Muscle layer of colon (tissue), 2 donors: ENCODE results near the gene C14orf132.

Experiments
- H3K27ac ChIP-seq: one replicate; pipeline ENCODE4 v1.7.0; 2013; ENCODE audit warnings: low read depth, mild to moderate bottlenecking, low read length, moderate library complexity
- H3K27me3 ChIP-seq, 2 donors: one replicate each; pipeline ENCODE4 v1.7.0; 2013; ENCODE audit warnings: low read length in 2 of 2, mild to moderate bottlenecking in 2 of 2; ENCODE audit not compliant: insufficient read depth in 2 of 2, control insufficient read depth in 1 of 2
- H3K36me3 ChIP-seq: one replicate; pipeline ENCODE4 v1.7.0; 2013; ENCODE audit warnings: mild to moderate bottlenecking, low read length; ENCODE audit not compliant: insufficient read depth
- H3K4me1 ChIP-seq: one replicate; pipeline ENCODE4 v1.7.0; 2013; ENCODE audit warnings: mild to moderate bottlenecking, low read length; ENCODE audit not compliant: insufficient read depth
- H3K4me3 ChIP-seq, 2 donors: one replicate each; pipeline ENCODE4 v1.7.0; 2013; ENCODE audit warnings: low read length in 2 of 2, low read depth in 1 of 2, mild to moderate bottlenecking in 1 of 2, moderate library complexity in 1 of 2
- H3K9ac ChIP-seq: one replicate; pipeline ENCODE4 v1.7.0; 2013; ENCODE audit warnings: low read length
- H3K9me3 ChIP-seq: one replicate; pipeline ENCODE4 v1.7.0; 2013; ENCODE audit warnings: mild to moderate bottlenecking, low read length
- donor health status: abdominal sarcoma.
- donor health status: Adenocarcinoma of cecum.

C14orf132 gene

DNA sequence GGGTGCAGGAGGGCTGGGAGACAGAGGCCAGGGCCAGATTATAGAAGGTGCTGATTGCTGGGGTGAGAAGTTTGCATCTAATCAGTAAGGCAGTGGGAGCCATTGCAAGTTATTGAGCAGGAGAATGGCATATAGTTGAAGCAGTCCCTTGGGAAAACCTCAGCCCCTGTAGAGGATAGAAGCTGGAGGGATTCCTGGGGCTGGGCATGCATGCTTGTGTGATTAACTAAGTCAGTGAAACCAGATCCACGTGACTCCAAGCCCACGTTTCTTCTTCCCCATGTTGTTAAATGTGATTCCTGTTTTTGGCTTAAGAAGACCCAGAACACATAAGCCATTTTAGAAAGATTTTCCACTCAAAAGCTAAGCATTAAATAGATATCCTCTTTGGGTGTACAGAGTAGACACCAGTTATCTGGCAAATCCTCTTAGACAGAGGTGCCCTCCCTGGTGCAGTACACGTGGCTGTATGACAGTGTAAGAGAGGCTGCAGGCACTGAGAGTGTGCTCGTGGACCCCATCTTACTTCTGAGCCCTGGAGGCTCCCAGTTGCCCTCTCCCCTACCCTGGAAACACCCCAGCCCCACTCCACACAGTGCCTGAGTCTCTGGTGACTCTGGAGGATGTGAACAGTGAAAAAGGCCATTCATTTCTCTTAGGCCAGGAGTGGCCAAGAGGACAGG is 3.2 kb downstream of the C14orf132 start:
- H3K27me3 ChIP-seq, result peaks cover 0 to 5% of the 10 kb centered on the region in 2 donors
- H3K9me3 ChIP-seq, result no peaks in the 10 kb centered on the region
- H3K9ac ChIP-seq, result no peak overlapping the region
- peaks cover 28% of the 10 kb centered on the region for H3K4me1 ChIP-seq
- no peaks in the 10 kb centered on the region for H3K36me3 ChIP-seq
- no peak overlapping the region for H3K4me3 ChIP-seq
- no peak overlapping the region for H3K27ac ChIP-seq

DNA sequence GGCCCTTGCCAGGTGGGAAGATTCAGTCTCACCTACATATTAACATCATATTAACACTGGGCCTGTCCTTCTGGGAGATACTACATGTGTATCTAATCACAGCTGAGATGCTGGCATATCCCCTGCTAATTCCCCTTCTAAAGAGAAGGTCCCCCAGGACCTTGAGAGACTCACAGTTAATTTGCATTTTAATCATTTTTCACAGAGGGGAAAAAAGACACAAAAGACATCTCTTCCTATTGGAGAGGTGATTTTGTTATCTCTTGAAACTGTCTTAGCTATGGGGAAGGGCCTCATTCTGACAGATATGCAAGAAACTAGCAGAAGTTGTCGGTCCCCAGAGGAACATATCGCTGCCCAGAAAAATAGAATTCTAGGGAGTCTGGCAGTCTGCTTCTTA is 7.5 kb downstream of the C14orf132 start:
- H3K9me3 ChIP-seq, result no peaks in the 10 kb centered on the region

DNA sequence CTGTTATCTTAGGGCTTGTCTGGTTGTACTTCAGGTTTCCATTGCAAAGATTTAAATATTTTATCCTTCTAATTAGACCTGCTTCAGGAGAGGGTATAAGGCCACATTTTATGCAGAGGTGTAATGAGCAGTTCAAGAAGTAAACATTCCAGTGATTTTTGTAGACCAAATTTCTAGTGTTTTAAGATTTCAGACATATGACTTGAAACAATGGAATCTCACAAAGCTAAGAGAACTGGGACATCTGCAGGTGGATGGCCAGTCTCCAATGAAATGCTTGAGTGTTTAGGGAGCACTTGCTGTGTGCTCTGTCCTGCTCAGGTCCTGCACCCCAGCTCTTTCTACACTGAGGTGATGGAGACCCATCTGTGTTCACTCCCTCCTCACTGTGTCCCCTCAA is 7.9 kb downstream of the C14orf132 start:
- Histone ChIP-seq H3K27ac (no peak overlapping the region), H3K9me3 (no peaks in the 10 kb centered on the region)

More for the DNA sequence above, 7.5 kb downstream of the C14orf132 start:
- Histone ChIP-seq H3K36me3 (no peaks in the 10 kb centered on the region), H3K4me1 (peaks cover 22% of the 10 kb centered on the region), H3K4me3 (no peak overlapping the region), H3K9ac (no peak overlapping the region), H3K27ac (no peak overlapping the region), H3K27me3 (no peaks in the 10 kb centered on the region)

DNA sequence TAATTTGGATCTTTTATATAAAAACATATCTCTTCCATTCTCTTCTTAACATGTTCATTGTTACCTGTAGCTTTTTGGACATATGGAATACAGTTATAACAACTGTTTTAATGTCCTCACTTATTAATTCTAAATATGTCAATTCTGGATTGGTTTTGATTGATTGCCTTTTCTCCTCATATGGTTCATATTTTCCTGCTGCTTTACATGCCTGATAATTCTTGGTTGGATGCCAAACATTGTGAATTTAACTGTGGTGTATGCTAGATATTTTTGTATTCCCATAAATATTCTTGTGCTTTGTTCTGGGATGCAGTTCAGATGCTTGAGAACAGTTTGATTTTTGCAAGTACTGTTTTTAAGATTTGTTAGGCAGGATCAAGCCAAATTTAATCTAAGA is 10.8 kb downstream of the C14orf132 start:
- H3K27me3 ChIP-seq, result no peaks in the 10 kb centered on the region
- no peak overlapping the region for H3K27ac ChIP-seq

More for the DNA sequence above, 7.9 kb downstream of the C14orf132 start:
- Histone ChIP-seq H3K9ac (no peak overlapping the region), H3K36me3 (peaks cover 4% of the 10 kb centered on the region), H3K4me1 (peaks cover 20% of the 10 kb centered on the region), H3K27me3 (no peaks in the 10 kb centered on the region), H3K4me3 (no peak overlapping the region)

DNA sequence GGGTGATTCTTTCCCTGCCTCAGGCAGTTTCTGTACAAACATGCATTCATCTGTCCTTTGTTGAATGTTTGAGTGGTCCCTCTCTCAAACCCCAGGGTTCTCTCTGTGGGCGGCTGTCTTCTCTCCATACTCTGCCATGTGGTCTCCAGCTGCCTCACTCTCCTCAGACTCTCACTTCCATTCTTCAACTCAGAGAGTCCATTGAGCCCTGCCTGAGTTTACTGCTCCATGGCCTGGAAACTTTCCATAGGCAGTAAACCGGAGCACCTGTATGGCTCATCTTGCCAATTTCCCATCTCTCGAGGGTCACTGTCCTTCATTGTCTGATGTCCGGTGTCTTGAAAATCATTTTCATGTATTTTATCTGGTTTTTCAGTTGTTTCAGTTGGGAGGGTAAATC is 11.3 kb downstream of the C14orf132 start:
- Histone ChIP-seq H3K4me3 (no peak overlapping the region), H3K36me3 (peaks cover 6% of the 10 kb centered on the region), H3K9ac (no peak overlapping the region), H3K27me3 (no peaks in the 10 kb centered on the region), H3K4me1 (peaks cover 31% of the 10 kb centered on the region), H3K9me3 (no peaks in the 10 kb centered on the region), H3K27ac (peak overlapping the region; percentile 10)

More for the DNA sequence above, 10.8 kb downstream of the C14orf132 start:
- Histone ChIP-seq H3K36me3 (peaks cover 6% of the 10 kb centered on the region), H3K4me1 (peaks cover 31% of the 10 kb centered on the region), H3K4me3 (no peak overlapping the region), H3K9me3 (no peaks in the 10 kb centered on the region), H3K9ac (no peak overlapping the region)

DNA sequence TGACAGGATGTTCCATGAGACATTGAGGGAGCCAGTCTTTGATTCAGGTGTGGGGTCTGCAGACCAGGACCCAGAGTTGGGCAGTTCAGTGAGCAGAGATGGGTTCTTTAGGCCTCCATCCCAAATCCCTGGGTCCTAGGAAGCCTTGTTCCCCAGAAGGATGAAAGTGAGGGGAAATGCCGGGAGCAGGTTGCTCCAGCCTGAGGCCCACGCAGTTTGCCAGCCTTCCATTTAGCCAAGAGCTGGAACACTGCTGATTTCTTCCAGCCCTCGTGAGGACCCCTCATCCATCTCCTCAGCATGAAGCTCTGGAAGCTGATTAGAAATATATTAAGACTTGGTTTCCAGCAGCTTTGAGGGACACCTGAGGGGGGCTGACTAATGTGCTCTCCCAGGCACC is 12.1 kb downstream of the C14orf132 start:
- no peak overlapping the region for H3K9ac ChIP-seq
- H3K27me3 ChIP-seq, result no peaks in the 10 kb centered on the region
- peaks cover 31% of the 10 kb centered on the region for H3K4me1 ChIP-seq
- no peak overlapping the region for H3K4me3 ChIP-seq
- no peak overlapping the region for H3K27ac ChIP-seq
- H3K9me3 ChIP-seq, result no peaks in the 10 kb centered on the region
- peaks cover 6% of the 10 kb centered on the region for H3K36me3 ChIP-seq

DNA sequence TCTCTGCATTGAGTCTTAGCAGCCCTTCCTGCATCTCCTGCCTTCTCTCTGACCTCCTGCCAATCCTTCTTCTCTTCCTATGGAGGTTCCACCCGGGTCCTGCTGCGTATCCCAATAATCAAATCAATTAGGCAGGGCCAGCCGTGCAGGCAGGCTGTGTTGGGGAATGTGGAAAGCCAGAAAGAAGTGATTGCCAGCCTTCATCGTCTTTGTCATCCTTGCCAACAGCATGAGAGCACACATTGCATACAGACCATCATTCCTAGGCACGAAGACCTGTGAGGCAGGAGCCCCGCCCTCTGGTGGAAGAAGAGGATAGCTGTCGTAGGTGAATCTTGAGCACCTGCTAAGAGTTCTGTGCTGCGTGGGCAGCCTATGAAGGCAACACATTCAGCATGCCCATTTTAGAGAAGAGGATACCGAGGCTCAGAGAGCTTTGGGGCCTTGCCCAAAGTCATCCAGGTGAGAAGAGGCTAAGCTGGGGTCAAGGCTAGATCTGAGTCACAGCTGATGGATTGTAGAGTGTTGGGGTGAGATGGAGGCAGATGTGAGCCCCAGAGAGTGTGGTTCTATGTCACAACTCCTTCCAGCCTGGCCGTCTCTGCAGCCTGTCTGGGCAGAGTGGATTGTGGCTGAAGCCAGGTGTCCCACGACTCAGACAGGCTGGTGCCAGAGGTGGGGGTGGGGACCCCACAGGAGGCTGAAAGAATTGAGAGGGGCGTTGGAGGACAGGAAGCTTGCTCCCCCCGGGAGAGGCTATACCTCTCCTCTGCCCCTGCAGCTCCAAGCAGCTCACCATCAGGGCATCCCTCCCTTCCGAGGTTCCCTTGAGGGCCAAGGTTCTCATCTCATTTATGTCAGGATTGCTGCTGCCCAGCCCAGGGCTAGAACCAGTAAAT is 12.7 kb downstream of the C14orf132 start:
- Histone ChIP-seq H3K9ac (no peak overlapping the region), H3K27me3 (no peaks in the 10 kb centered on the region), H3K4me3 (no peak overlapping the region), H3K9me3 (no peaks in the 10 kb centered on the region), H3K27ac (no peak overlapping the region), H3K4me1 (peaks cover 31% of the 10 kb centered on the region), H3K36me3 (peaks cover 6% of the 10 kb centered on the region)

DNA sequence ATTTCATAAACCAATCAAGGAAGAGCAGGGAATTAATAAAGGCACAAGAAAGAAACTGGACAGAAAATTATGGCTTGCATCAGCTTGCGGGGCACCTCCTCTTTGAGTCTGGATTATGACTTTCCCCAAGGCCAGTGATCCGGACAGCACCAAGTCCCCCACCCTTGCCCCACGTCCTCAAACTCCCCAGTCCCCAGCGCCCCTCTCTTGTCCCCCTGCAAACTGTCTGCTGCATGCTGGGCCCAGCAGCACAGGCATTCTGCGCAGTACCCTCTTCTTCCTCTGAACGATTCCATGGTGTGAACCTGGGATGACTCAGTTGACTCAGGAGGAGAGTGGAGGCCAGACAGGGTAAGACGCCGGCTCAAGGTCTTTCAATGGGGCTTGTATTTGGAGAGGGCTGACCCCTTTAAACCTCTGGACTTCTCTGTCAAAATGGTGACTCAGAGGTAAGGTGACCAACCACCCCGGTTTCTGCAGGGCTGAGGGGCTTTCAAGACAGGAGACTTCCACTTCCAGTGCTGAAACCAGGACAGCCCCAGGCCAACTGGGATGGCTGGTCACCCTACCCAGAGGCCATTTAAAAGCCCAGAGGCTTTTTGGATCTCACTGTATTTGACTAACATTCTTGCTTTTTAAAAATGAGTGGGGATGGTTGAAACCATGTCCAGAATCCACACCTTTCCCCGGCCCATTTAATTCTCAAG is 13.5 kb downstream of the C14orf132 start:
- Histone ChIP-seq H3K27ac (no peak overlapping the region), H3K9me3 (no peaks in the 10 kb centered on the region), H3K9ac (no peak overlapping the region), H3K4me3 (no peak overlapping the region), H3K4me1 (peaks cover 31% of the 10 kb centered on the region), H3K36me3 (peaks cover 6% of the 10 kb centered on the region), H3K27me3 (no peaks in the 10 kb centered on the region)

DNA sequence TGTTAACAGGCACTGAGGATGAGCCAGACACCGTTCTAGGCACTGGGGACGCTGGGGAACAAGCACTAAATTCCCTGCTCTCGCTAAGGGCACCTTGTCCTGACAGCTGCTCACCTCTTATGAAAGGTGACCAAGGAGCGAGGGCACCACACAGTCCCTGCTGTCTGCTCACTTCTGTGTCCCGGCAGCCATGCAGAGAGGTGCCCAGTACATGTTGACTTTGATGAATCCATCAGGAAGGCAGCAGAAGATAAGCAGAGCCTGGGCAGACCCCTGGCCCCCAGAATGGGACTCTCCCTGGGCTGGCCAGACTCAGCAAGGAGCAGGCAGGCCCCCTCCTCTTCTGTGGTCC is 14.1 kb downstream of the C14orf132 start:
- Histone ChIP-seq H3K36me3 (peaks cover 8% of the 10 kb centered on the region), H3K4me3 (no peak overlapping the region), H3K9ac (no peak overlapping the region), H3K27ac (peak overlapping the region; percentile 63), H3K9me3 (no peaks in the 10 kb centered on the region), H3K4me1 (peaks cover 31% of the 10 kb centered on the region), H3K27me3 (no peaks in the 10 kb centered on the region)

DNA sequence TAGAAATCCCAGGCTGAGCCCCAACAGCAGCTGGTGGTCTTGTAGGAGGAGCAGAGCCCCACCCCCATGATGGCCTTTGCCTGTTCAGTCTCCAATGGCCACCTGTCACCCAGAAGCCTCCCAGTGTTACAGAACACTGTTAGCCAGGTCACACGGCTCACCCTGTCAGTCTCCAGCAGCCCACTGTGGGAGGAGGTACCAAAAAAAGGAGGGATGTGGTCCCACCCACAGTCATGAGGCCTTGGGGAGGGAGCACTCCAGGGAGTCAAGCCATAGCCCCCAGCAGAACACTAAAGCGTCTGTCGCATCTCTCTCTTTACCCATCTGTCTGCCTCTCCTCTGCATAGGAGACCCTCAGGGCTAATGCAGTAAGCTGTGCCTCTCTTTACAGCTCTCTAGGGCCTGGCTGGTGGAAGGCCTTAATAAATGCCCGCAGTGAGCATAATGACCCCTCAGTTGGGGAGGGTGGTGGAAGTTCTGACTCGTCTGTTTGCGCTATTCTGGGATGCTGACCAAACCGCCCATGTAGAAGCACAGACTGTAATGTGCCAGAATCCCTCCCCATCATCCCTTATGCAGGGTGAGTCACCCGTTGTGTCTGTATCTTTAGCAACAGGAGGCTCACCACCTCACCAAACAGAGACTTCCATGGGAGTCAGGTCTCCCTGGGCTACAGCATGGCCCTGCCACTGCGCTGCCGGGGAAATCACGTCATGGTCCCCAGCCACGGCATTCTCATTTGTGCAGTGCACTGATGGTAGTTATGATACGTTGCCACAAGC is 14.6 kb downstream of the C14orf132 start:
- H3K4me3 ChIP-seq, result no peak overlapping the region
- H3K27me3 ChIP-seq, result no peaks in the 10 kb centered on the region
- H3K4me1 ChIP-seq, result peaks cover 31% of the 10 kb centered on the region
- H3K27ac ChIP-seq, result peak overlapping the region; percentile 63
- no peak overlapping the region for H3K9ac ChIP-seq
- peaks cover 10% of the 10 kb centered on the region for H3K36me3 ChIP-seq
- no peaks in the 10 kb centered on the region for H3K9me3 ChIP-seq

DNA sequence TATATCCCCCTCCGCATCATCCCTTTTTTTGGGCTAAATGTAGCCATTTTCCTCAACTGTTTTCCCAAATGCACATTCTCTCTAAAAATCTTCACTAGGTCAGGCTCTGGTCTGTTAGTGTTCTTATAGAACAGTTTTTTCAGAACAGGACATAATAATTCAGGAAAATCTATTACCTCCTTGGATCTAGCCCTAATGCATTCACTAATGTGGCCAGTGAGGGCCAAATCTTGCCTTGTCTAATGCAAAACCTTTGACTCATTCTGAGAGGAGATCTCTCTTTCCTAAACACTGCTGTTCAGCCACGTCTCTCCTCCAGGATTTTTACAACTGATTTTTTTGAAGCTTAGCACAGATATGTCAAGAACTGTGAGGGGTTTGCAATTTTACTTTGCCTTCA is 15.5 kb downstream of the C14orf132 start:
- Histone ChIP-seq H3K9ac (no peak overlapping the region), H3K36me3 (peaks cover 10% of the 10 kb centered on the region), H3K4me3 (no peak overlapping the region), H3K4me1 (peaks cover 31% of the 10 kb centered on the region), H3K27ac (no peak overlapping the region), H3K9me3 (no peaks in the 10 kb centered on the region), H3K27me3 (no peaks in the 10 kb centered on the region)
